MM.1S (cell line): ENCODE measurements around the gene TMEM272.

Experiments used
- DNase-seq: peaks from one replicate; pipeline ENCODE4 v3.0.0-alpha.2; 2015
- H2AFZ ChIP-seq: fragments of 300-600 bp; sonication (generic); 2 replicates; pipeline ENCODE4 v1.6.0; 2016; ENCODE audit warnings: antibody characterized with exemption, low read length
- H3F3A ChIP-seq: fragments of 300-600 bp; sonication (generic); 2 replicates; pipeline ENCODE4 v1.6.1; 2016; ENCODE audit warnings: mild to moderate bottlenecking, antibody characterized with exemption, low read length, moderate library complexity, mixed read lengths; ENCODE audit not compliant: insufficient read depth
- H3K27ac ChIP-seq: fragments of 300-600 bp; sonication (generic); 2 replicates; pipeline ENCODE4 v1.5.1; 2016; ENCODE audit warnings: mild to moderate bottlenecking, low read length
- H3K27me3 ChIP-seq: fragments of 300-600 bp; sonication (generic); replicated peaks from 2 replicates; pipeline ENCODE4 v1.6.0; 2016; ENCODE audit warnings: low read length; ENCODE audit not compliant: insufficient read depth
- H3K36me3 ChIP-seq: fragments of 300-600 bp; sonication (generic); replicated peaks from 2 replicates; pipeline ENCODE4 v1.6.1; 2016; ENCODE audit warnings: mild to moderate bottlenecking, low read length, mixed read lengths; ENCODE audit not compliant: insufficient read depth
- H3K4me1 ChIP-seq: fragments of 300-600 bp; sonication (generic); 2 replicates; pipeline ENCODE4 v1.6.1; 2016; ENCODE audit warnings: low read length, mixed read lengths
- H3K4me2 ChIP-seq: fragments of 300-600 bp; sonication (generic); 2 replicates; pipeline ENCODE4 v1.6.0; 2016; ENCODE audit warnings: low read depth, low read length
- H3K4me3 ChIP-seq: fragments of 300-600 bp; sonication (generic); 2 replicates; pipeline ENCODE4 v1.5.1; 2016; ENCODE audit warnings: low read length, mixed read lengths
- H3K79me2 ChIP-seq: fragments of 300-600 bp; sonication (generic); 2 replicates; pipeline ENCODE4 v1.6.1; 2016; ENCODE audit warnings: mixed run types, low read length, mixed read lengths
- H3K9ac ChIP-seq: fragments of 300-600 bp; sonication (generic); 2 replicates; pipeline ENCODE4 v1.6.1; 2016; ENCODE audit warnings: low read length, mixed read lengths
- H3K9me2 ChIP-seq: fragments of 300-600 bp; sonication (generic); replicated peaks from 2 replicates; pipeline ENCODE4 v1.6.1; 2016; ENCODE audit warnings: mild to moderate bottlenecking, low read length, mixed read lengths; ENCODE audit not compliant: insufficient read depth
- H3K9me3 ChIP-seq: fragments of 300-600 bp; sonication (generic); replicated peaks from 2 replicates; pipeline ENCODE4 v1.6.1; 2016; ENCODE audit warnings: mild to moderate bottlenecking, low read length, mixed read lengths; ENCODE audit not compliant: insufficient read depth
- H4K20me1 ChIP-seq: fragments of 300-600 bp; sonication (generic); 2 replicates; pipeline ENCODE4 v1.6.1; 2016; ENCODE audit warnings: mild to moderate bottlenecking, low read length, moderate library complexity, mixed read lengths; ENCODE audit not compliant: insufficient read depth
- CTCF ChIP-seq: fragments of 300-600 bp; sonication (generic); IDR thresholded peaks from 2 replicates; pipeline ENCODE4 v1.5.1; 2016; ENCODE audit warnings: antibody characterized with exemption, low read length, mixed read lengths
- EZH2 ChIP-seq: fragments of 300-600 bp; sonication (generic); optimal IDR thresholded peaks from 2 replicates; pipeline ENCODE3; 2017; ENCODE audit warnings: low read depth, mild to moderate bottlenecking, antibody characterized with exemption, low read length, mixed read lengths
- EZH2phosphoT487 ChIP-seq: fragments of 300-600 bp; sonication (generic); IDR thresholded peaks from 2 replicates; pipeline ENCODE4 v1.6.1; 2018; ENCODE audit warnings: antibody characterized with exemption, low read length

The TMEM272 gene

GRCh38 chr13:51862957-51863356, 18.0 kb upstream of the TMEM272 start:
- DNase-seq = no peak
- Histone ChIP-seq H3K9ac (no peak overlapping the region), H3K4me2 (no peak overlapping the region)

DNA sequence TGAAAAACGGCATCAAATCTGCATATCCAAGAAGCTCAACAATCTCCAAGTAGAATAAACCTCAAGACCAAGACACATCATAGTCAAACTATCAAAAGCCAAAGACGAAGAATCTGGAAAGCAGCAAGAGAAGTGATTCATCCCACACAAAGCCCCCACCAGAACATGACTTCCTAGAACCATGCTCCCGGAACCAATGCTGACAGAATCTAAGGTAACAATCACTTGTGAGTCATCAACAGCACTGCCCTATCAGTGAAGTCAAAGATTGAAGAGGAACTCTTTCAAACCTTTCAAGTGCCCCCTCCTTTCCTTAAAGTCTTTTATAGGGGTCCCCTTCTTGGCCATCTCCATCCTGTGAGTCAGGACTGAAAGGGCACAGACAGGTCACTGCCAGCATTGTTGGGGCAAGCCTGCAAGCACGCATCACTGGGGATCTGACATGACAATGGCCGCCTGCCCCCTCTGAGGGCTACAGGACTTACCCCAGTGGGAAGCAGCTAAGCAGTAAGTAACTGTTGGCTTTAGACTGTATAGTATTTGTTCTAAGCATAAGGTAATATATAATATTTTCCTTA, 16.8 kb upstream of the TMEM272 start, which contains the start of gene CCDC70:
CCDC70 (plus strand) TSS at position 247 of the 578 bp plus-strand sequence. CDS start 3,443 bp downstream, outside the sequence.
- Histone ChIP-seq H3K9me2 (no peaks in the 10 kb centered on the region), H3F3A (no peaks in the 10 kb centered on the region), H3K4me3 (no peak within 1 kb of the TSS), H3K4me1 (no peaks in the 10 kb centered on the region), H3K27ac (no peak within 1 kb of the TSS), H3K9me3 (no peaks in the 10 kb centered on the region), H4K20me1 (no peaks in the 10 kb centered on the region), H3K9ac (no peak within 1 kb of the TSS), H3K79me2 (no peaks in the 10 kb centered on the region), H2AFZ (no peak within 1 kb of the TSS), H3K36me3 (no peaks in the 10 kb centered on the region), H3K27me3 (no peaks in the 10 kb centered on the region), H3K4me2 (no peak within 1 kb of the TSS)
- TF ChIP-seq CTCF (no peak), EZH2phosphoT487 (no peak), EZH2 (no peak)
- DNase-seq = no peak

More at GRCh38 chr13:51862957-51863356, 18.0 kb upstream of the TMEM272 start:
- H3F3A ChIP-seq = no peaks in the 10 kb centered on the region
- H3K36me3 ChIP-seq = no peaks in the 10 kb centered on the region
- no peaks in the 10 kb centered on the region for H3K9me3 ChIP-seq
- H3K4me1 ChIP-seq = no peaks in the 10 kb centered on the region
- no peak overlapping the region for H3K27ac ChIP-seq
- TF ChIP-seq EZH2 = no peak
- H3K27me3 ChIP-seq = no peaks in the 10 kb centered on the region
- H3K79me2 ChIP-seq = no peaks in the 10 kb centered on the region
- no peaks in the 10 kb centered on the region for H3K9me2 ChIP-seq
- no peak overlapping the region for H3K4me3 ChIP-seq
- H2AFZ ChIP-seq = no peak overlapping the region
- H4K20me1 ChIP-seq = no peaks in the 10 kb centered on the region

DNA sequence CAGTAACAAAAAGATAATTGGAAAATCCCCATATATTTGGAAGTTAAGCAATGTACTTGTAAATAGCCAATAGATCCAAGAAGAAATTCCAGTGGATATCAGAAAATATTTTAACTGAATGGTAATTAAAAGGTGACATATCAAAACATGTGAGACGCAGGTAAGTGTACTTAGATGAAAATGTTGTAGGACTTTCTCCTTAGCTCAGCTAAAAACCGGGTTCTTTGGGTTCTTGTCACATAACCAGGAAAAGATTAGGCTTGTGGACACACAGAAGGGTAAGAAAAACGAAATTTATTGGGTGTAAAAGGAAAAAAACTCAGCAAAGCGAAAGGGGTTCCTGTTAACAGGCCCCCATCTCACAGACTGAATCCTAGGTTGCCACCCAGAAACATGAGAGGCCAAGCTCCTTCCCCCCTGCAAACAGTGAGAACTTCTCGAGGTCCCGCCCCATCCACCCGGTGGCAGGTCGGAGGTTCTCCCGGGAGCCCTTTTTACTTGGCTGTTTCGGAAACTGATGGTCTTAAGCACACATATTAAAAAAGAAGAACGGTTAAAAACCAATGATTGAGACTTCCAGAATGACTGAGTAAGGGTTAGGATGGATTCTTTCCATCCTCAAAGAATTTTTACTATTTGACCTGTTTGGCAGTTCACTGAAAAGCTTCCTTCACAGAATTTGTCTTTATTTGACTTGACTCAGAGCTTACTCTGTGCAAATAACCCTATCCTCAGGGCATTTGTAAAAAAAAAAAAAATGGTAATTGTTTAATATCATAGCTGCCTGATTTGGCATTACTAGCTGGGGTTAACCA, 13.7 kb upstream of the TMEM272 start:
- no peaks in the 10 kb centered on the region for H3K9me2 ChIP-seq
- H3K4me2 ChIP-seq = no peak overlapping the region
- no peaks in the 10 kb centered on the region for H3K36me3 ChIP-seq
- 0 out of 2 replicates have a peak, but pooled peaks cover 4% of the 10 kb centered on the region for H3K4me1 ChIP-seq
- no peaks in the 10 kb centered on the region for H3F3A ChIP-seq
- H3K4me3 ChIP-seq = no peak overlapping the region
- no peaks in the 10 kb centered on the region for H3K79me2 ChIP-seq
- H2AFZ ChIP-seq = no peak overlapping the region
- H3K9me3 ChIP-seq = no peaks in the 10 kb centered on the region
- no peak for DNase-seq
- H3K27me3 ChIP-seq = no peaks in the 10 kb centered on the region
- no peak overlapping the region for H3K27ac ChIP-seq
- TF ChIP-seq CTCF (no peak), EZH2phosphoT487 (no peak), EZH2 (no peak)
- no peaks in the 10 kb centered on the region for H4K20me1 ChIP-seq
- no peak overlapping the region for H3K9ac ChIP-seq

DNA sequence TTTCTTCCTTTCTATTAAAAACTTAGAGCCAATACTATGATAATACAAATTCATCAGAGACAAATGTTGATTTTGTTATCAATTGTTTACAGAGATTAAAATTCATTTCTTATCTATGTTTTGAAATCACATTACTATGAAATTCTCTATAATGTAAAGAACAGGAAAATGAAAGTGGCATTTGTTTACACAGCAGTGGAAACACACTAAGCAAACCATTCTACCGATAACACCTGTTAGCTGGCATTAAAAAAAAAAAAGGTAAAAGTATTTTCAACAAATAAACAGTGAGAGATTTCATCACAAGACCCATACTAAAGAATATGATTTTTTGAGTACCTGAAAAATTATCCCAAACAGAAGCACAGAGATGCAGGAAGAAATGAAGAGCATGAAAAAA, 12.0 kb upstream of the TMEM272 start:
- H3K27me3 ChIP-seq = no peaks in the 10 kb centered on the region
- no peaks in the 10 kb centered on the region for H3K79me2 ChIP-seq
- H3K4me3 ChIP-seq = no peak overlapping the region
- H3K9me2 ChIP-seq = no peaks in the 10 kb centered on the region
- H4K20me1 ChIP-seq = no peaks in the 10 kb centered on the region
- DNase-seq = no peak
- H3F3A ChIP-seq = no peaks in the 10 kb centered on the region
- H3K4me2 ChIP-seq = no peak overlapping the region
- H3K36me3 ChIP-seq = no peaks in the 10 kb centered on the region
- H3K27ac ChIP-seq = no peak overlapping the region
- H3K9me3 ChIP-seq = no peaks in the 10 kb centered on the region
- no peak overlapping the region for H3K9ac ChIP-seq
- no peak overlapping the region for H2AFZ ChIP-seq
- 0 out of 2 replicates have a peak, but pooled peaks cover 4% of the 10 kb centered on the region for H3K4me1 ChIP-seq
- TF ChIP-seq EZH2phosphoT487 = no peak
